ENCODE measurements around the gene GLOD5. TPM values are rescaled to one million over a fixed set of nuclear protein-coding genes. Genes with fewer than 3 reads are reported as not detected.

The GLOD5 gene
- total RNA-seq, 4 donors from 2014 or later, result 1.2 to 3.3 TPM; not detected in 2

DNA sequence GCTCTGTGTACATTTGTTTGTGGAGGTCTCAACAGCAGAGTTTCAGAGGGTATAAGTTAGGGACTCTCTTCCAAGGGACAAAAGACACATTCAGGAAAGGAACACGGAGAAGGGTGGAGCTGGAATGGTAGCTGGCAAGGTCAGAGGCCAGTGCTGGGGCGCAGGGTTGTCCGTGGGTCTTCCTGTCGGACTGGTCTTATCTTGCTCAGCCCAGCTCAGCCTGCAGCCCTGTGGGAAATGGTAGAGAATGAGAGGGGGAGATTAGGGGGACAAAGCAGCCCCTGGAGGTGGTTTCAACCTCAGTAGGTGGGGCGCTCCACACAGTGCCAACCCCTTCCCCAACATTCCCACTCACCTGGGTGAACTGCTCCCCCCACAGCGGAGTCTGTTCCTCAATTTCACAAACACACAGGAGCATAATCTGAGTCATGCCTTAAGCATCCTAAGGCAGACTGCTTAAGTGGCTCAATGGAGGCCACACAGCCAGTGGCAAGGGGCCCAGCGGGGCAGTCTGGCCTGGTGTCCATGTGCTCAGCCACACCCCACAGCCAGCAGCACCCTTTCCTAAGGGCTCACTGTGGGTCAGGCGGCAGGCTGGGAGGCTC is 33.5 kb downstream of the GLOD5 start:
- WGBS, 2 donors, result 68 to 72% methylated on average over 4 to 5 of the region's 8 CpGs

DNA sequence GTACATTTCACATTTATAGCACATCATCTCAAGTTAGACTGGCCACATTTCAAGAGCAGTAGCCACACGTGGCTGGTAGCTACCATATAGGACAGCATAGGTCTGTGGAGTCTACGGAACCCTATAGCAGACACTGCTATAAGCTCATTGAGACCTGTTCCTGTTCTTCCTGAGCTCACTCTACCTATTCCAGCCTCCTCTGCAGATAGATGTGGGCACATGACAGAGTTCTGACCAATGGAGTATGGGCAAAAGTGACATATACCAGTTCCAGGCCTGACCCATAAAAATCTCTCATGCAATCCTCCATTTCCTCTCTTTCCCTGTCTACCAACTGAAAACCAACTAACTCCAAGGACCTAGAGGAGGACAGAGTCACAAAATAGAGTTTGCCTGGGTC is 36.8 kb downstream of the GLOD5 start:
- Histone ChIP-seq H3K4me3 (replicated peaks in 1 of 3) (no peak overlapping the region), H3K4me1 (peaks cover 0 to 4% of the 10 kb centered on the region in 2 donors), H3K27me3 (no peaks in the 10 kb centered on the region), H3K27ac (no peak overlapping the region), H3K36me3 (no peaks in the 10 kb centered on the region), H3K9me3 (no peaks in the 10 kb centered on the region)
- WGBS, 2 donors, result 83 to 84% methylated on average over 2 of the region's 2 CpGs
- TF ChIP-seq POLR2A (IDR thresholded peaks at IDR 0.05) (no peak), CTCF (IDR thresholded peaks at IDR 0.05) (no peak)
- intact Hi-C loops (cut with DNase I), result no loop called here
- DNase-seq, result no peak

More for the DNA sequence above, 33.5 kb downstream of the GLOD5 start:
- TF ChIP-seq POLR2A (IDR thresholded peaks at IDR 0.05) (no peak), CTCF (IDR thresholded peaks at IDR 0.05) (no peak)
- Histone ChIP-seq H3K4me1 (no peaks in the 10 kb centered on the region), H3K9me3 (no peaks in the 10 kb centered on the region), H3K4me3 (replicated peaks in 1 of 3) (no peak overlapping the region), H3K27ac (no peak overlapping the region), H3K27me3 (no peaks in the 10 kb centered on the region), H3K36me3 (no peaks in the 10 kb centered on the region)
- intact Hi-C loops (cut with DNase I), result no loop called here
- DNase-seq, result no peak

- no peak for DNase-seq
- Histone ChIP-seq H3K27me3 (no peaks in the 10 kb centered on the region), H3K9me3 (no peaks in the 10 kb centered on the region), H3K36me3 (no peaks in the 10 kb centered on the region), H3K27ac (peak overlapping the region; percentile 70 to 88 (median 87)), H3K4me3 (replicated peaks in 1 of 3) (peak overlapping the region; percentile 39 to 53 (median 52)), H3K4me1 (peaks cover 0 to 4% of the 10 kb centered on the region in 2 donors)
- WGBS, 2 donors, result 28 to 30% methylated on average over 14 to 16 of the region's 17 CpGs
- intact Hi-C loops (cut with DNase I), result no loop called here
- no peak for TF ChIP-seq POLR2A (IDR thresholded peaks at IDR 0.05)
- no peak for TF ChIP-seq CTCF (IDR thresholded peaks at IDR 0.05)
Measured at GRCh38 chrX:48800574-48801279, 39.2 kb downstream of the GLOD5 start.

DNA sequence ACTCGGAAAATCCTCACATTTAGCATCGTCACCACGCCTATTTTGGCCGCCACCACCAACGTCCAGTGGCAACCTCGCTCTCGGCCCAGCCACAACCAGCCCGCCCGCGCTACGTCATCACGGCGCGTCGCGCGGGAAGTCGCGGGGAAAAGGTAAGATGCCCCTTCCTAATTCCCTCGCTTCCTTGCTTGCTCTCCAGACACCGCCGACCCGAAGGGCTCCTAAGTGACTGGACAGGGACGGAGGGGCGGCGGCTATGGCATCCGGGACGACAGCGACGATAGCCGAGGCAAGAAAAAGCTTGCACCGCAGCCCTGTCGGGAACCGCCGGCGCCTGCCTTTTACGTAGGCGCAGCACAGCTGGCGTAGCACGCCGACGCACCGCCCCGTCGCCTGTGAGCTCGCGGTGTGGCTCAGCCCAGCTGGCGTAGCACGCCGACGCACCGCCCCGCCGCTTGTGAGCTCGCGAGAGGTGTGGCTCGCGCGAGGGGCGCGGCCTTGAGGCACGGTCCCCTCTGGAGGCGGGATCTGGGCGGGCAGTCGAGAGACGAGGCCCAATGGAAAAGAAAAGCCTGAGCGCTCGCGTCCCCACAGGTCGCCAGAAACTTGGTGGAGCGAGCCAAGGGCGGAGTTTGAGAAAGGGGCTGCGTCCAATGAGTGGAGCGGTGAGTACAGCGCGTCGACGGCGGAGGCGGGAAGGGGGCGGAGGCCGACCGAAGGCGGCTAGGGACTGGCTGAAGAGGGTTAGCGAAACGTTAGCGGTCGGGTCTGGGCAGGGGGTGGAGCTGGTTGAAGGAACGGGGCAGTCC is 39.9 kb downstream of the GLOD5 start, which contains the start of gene HDAC6:
Gene HDAC6, plus strand, starts transcription at position 788 of the 809 bp plus-strand sequence. CDS start 626 bp downstream, outside the sequence.
- Histone ChIP-seq H3K27ac (peak within 1 kb of the TSS; percentile 81 to 97 (median 88)), H3K4me1 (peaks cover 0 to 4% of the 10 kb centered on the region in 2 donors), H3K9me3 (no peaks in the 10 kb centered on the region), H3K4me3 (replicated peaks in 1 of 3) (peak within 1 kb of the TSS; percentile 39 to 53 (median 52)), H3K36me3 (no peaks in the 10 kb centered on the region), H3K27me3 (no peaks in the 10 kb centered on the region)
- DNase-seq, result peak; percentile 97
- TF ChIP-seq CTCF (IDR thresholded peaks at IDR 0.05) (no peak), POLR2A (IDR thresholded peaks at IDR 0.05) (peak in 1 of 2 donors; percentile 53)
- intact Hi-C loops (cut with DNase I), result no loop called here
- 0 to 1% methylated on average over 19 to 37 of the region's 89 CpGs for WGBS, 2 donors

Measured in thyroid gland (tissue), 4 donors.